H1 (cell line): ENCODE results near the gene HIVEP2. TPM values are rescaled to one million over a fixed set of nuclear protein-coding genes. Genes with fewer than 3 reads are reported as not detected.
A peak's percentile ranks its signal among the peaks of the same experiment; 100 is the strongest.

Experiments used
- CTCF ChIA-PET: fragments of 300-600 bp; sonication (Branson Sonifier 250); formaldehyde crosslinking; loops from one replicate; lab custom pipeline; 2021; ENCODE audit not compliant: partially characterized antibody; lab: Charles Lee
- POLR2A ChIA-PET: fragments of 300-600 bp; sonication (Branson Sonifier 250); formaldehyde crosslinking; loops from one replicate; lab custom pipeline; 2021; ENCODE audit warnings: inconsistent platforms; ENCODE audit not compliant: partially characterized antibody; lab: Charles Lee
- DNase-seq, 2 experiments: peaks; one replicate each; pipeline versions ENCODE4 v3.0.0 to v3.0.0-alpha.2; 2010 to 2022; ENCODE audit warnings: low spot score in 2 of 2, low read depth in 1 of 2, mixed read lengths in 1 of 2
- FAIRE-seq: peaks from 2 replicates; lab custom pipeline; 2011; peaks lifted over from hg19 to GRCh38; lab: Jason Lieb, UNC
- H2AFZ ChIP-seq: 2 replicates; pipeline ENCODE4 v1.8.1; 2012; ENCODE audit warnings: low read length, inconsistent platforms
- H2AK5ac ChIP-seq: 2 replicates; pipeline ENCODE4 v1.6.1; 2013; ENCODE audit warnings: low read depth, low read length
- H2BK120ac ChIP-seq: replicated peaks from 2 replicates; pipeline ENCODE3; 2013; ENCODE audit warnings: low read depth, low read length, inconsistent platforms
- H2BK12ac ChIP-seq: 2 replicates; pipeline ENCODE4 v1.6.1; 2013; ENCODE audit warnings: low read depth, low read length
- H2BK15ac ChIP-seq: 2 replicates; pipeline ENCODE4 v1.6.1; 2013; ENCODE audit warnings: low read length
- H2BK20ac ChIP-seq: 2 replicates; pipeline ENCODE4 v1.6.1; 2013; ENCODE audit warnings: low read length
- H2BK5ac ChIP-seq: 2 replicates; pipeline ENCODE4 v1.6.1; 2013; ENCODE audit warnings: low read depth, low read length
- H3K14ac ChIP-seq: 2 replicates; pipeline ENCODE4 v1.6.1; 2013; ENCODE audit warnings: inconsistent platforms; ENCODE audit not compliant: insufficient read length
- H3K18ac ChIP-seq: 2 replicates; pipeline ENCODE4 v1.6.1; 2013; ENCODE audit warnings: low read length; ENCODE audit errors: extremely low read depth
- H3K23ac ChIP-seq: 2 replicates; pipeline ENCODE4 v1.6.1; 2013; ENCODE audit warnings: inconsistent platforms; ENCODE audit not compliant: insufficient read length
- H3K23me2 ChIP-seq: 2 replicates; pipeline ENCODE4 v1.6.1; 2013; ENCODE audit warnings: low read depth, low read length
- H3K27ac ChIP-seq: 2 replicates; pipeline ENCODE4 v1.6.1; 2011; ENCODE audit warnings: low read depth, low read length, inconsistent platforms
- H3K27me3 ChIP-seq, 4 experiments: replicated peaks in 1 of 4; 1 replicate in 1 of 4; 2 replicates in 3 of 4; pipeline versions ENCODE4 v1.6.1 to v1.8.1; 2011 to 2013; ENCODE audit warnings: low read length in 3 of 4, mild to moderate bottlenecking in 3 of 4, inconsistent platforms in 2 of 4, mixed read lengths in 2 of 4, moderate library complexity in 1 of 4; ENCODE audit not compliant: control insufficient read depth in 3 of 4, insufficient read depth in 3 of 4; ENCODE audit errors: extremely low read depth in 1 of 4
- H3K36me3 ChIP-seq, 4 experiments: 2 replicates each; pipeline versions ENCODE4 v1.6.1 to v1.8.1; 2011 to 2013; ENCODE audit warnings: mild to moderate bottlenecking in 4 of 4, low read length in 3 of 4, moderate library complexity in 2 of 4, control low read depth in 1 of 4, inconsistent platforms in 1 of 4; ENCODE audit not compliant: insufficient read depth in 4 of 4, control insufficient read depth in 2 of 4
- H3K4ac ChIP-seq: replicated peaks from 2 replicates; pipeline ENCODE3; 2013; ENCODE audit warnings: low read length, low read depth, mixed read lengths, inconsistent platforms; ENCODE audit not compliant: insufficient read length
- H3K4me1 ChIP-seq, 4 experiments: replicated peaks in 1 of 4; 1 replicate in 1 of 4; 2 replicates in 3 of 4; pipeline versions ENCODE4 v1.6.1 to v1.8.1; 2011 to 2013; ENCODE audit warnings: low read length in 3 of 4, inconsistent platforms in 2 of 4, mixed read lengths in 1 of 4; ENCODE audit not compliant: insufficient read depth in 4 of 4, control insufficient read depth in 3 of 4
- H3K4me2 ChIP-seq, 2 experiments: 2 replicates each; pipeline versions ENCODE4 v1.6.1 to v1.8.1; 2011 to 2013; ENCODE audit warnings: low read depth in 2 of 2, low read length in 2 of 2, control low read depth in 1 of 2, inconsistent platforms in 1 of 2, mild to moderate bottlenecking in 1 of 2; ENCODE audit not compliant: insufficient read depth in 1 of 2
- H3K4me3 ChIP-seq, 4 experiments: fragments of 200-600, 300-600 bp in 1 of 4; sonication (generic), shearing (Covaris generic), sonication (Bioruptor Twin) in 1 of 4; 2 replicates each; pipeline versions ENCODE4 v1.5.1 to v1.8.1; 2011 to 2016; ENCODE audit warnings: low read length in 4 of 4, low read depth in 3 of 4, control low read depth in 2 of 4, inconsistent platforms in 2 of 4, mild to moderate bottlenecking in 2 of 4, mixed read lengths in 1 of 4, moderate library complexity in 1 of 4; ENCODE audit not compliant: insufficient read depth in 2 of 4; ENCODE audit errors: extremely low read depth in 1 of 4
- H3K56ac ChIP-seq: replicated peaks from 2 replicates; pipeline ENCODE3; 2013; ENCODE audit warnings: low read depth, mild to moderate bottlenecking, mixed read lengths, low read length, inconsistent platforms; ENCODE audit not compliant: insufficient read length
- H3K79me1 ChIP-seq: 2 replicates; pipeline ENCODE4 v1.6.1; 2013; ENCODE audit warnings: low read depth, low read length, control low read depth
- H3K79me2 ChIP-seq, 2 experiments: 2 replicates each; pipeline versions ENCODE4 v1.6.1 to v1.8.1; 2012 to 2013; ENCODE audit warnings: low read length in 2 of 2, mild to moderate bottlenecking in 2 of 2, inconsistent platforms in 1 of 2; ENCODE audit not compliant: insufficient read depth in 2 of 2, control insufficient read depth in 1 of 2
- H3K9ac ChIP-seq, 4 experiments: replicated peaks in 1 of 4; 1 replicate in 1 of 4; 2 replicates in 3 of 4; pipeline versions ENCODE4 v1.6.1 to v1.8.1; 2011 to 2013; ENCODE audit warnings: low read depth in 3 of 4, low read length in 3 of 4, control low read depth in 2 of 4, mild to moderate bottlenecking in 2 of 4, moderate library complexity in 2 of 4, inconsistent platforms in 1 of 4; ENCODE audit errors: extremely low read depth in 1 of 4
- H3K9me3 ChIP-seq, 2 experiments: 2 replicates each; pipeline versions ENCODE4 v1.6.1 to v1.8.1; 2012 to 2013; ENCODE audit warnings: mild to moderate bottlenecking in 2 of 2, moderate library complexity in 2 of 2, control low read depth in 1 of 2, inconsistent platforms in 1 of 2, low read depth in 1 of 2, low read length in 1 of 2, mixed read lengths in 1 of 2; ENCODE audit not compliant: insufficient read depth in 2 of 2
- H4K20me1 ChIP-seq, 2 experiments: replicated peaks in 1 of 2; 2 replicates each; pipeline versions ENCODE3 to v1.8.1; 2011 to 2013; ENCODE audit warnings: inconsistent platforms in 2 of 2, low read length in 2 of 2, mild to moderate bottlenecking in 1 of 2; ENCODE audit not compliant: insufficient read depth in 2 of 2, control insufficient read depth in 1 of 2
- H4K5ac ChIP-seq: 2 replicates; pipeline ENCODE4 v1.6.1; 2013; ENCODE audit warnings: low read length, low read depth, mixed read lengths, inconsistent platforms; ENCODE audit not compliant: insufficient read length
- H4K8ac ChIP-seq: 2 replicates; pipeline ENCODE4 v1.8.0; 2013; ENCODE audit warnings: mild to moderate bottlenecking, moderate library complexity, low read length, inconsistent platforms; ENCODE audit not compliant: insufficient read depth; ENCODE audit errors: extremely low read depth
- H4K91ac ChIP-seq: replicated peaks from 2 replicates; pipeline ENCODE3; 2013; ENCODE audit warnings: low read length, mixed read lengths, inconsistent platforms; ENCODE audit not compliant: insufficient read length
- SP2 ChIP-seq: IDR thresholded peaks from 2 replicates; pipeline ENCODE4 v1.6.1; 2012; ENCODE audit warnings: mild to moderate bottlenecking, low read length, inconsistent platforms
- WGBS, 2 experiments: shearing (Covaris generic) in 1 of 2; methylation state at CpG; one replicate each; pipeline versions ENCODE4 v1.1.6 to v1.1.7; 2013 to 2015; ENCODE audit warnings: low lambda C conversion rate in 2 of 2, mixed read lengths in 2 of 2, inconsistent platforms in 1 of 2, low coverage in 1 of 2, missing lambda C conversion rate in 1 of 2; ENCODE audit not compliant: insufficient replicate concordance in 2 of 2, insufficient coverage in 1 of 2, insufficient read length in 1 of 2; ENCODE audit errors: extremely low coverage in 1 of 2, missing lambda C conversion rate in 1 of 2; 5-methylcytosine and 5-hydroxymethylcytosine counted together
- polyA plus RNA-seq, 7 experiments: library from polyadenylated mRNA; depleted of rRNA in 3 of 7; stranded (reverse) in 5 of 7; unstranded in 2 of 7; fragments of >200 nt in 5 of 7; fragments of 200-250 nt in 2 of 7; gene quantifications; 1 replicate in 5 of 7; 2 replicates in 1 of 7; 4 replicates in 1 of 7; pipeline versions ENCODE4 v1.2.1 to v1.2.3, GENCODE V29; 2011 to 2013; ENCODE audit warnings: missing spikeins in 2 of 7, mixed read lengths in 2 of 7
- total RNA-seq: library from RNA; stranded (reverse); fragmentation: NEBNext Ultra II Directional; extraction: Animal tissue kit (Norgen Biotek cat#: 25700); gene quantifications from 2 replicates; pipeline ENCODE4 v1.2.1, GENCODE V29; 2021

Gene HIVEP2
- total and polyA plus RNA-seq, 2 of the 8 experiments (the other 6 are each of a cell fraction or from before 2014, with no cell fraction given), result 2.2 to 6.1 TPM

DNA sequence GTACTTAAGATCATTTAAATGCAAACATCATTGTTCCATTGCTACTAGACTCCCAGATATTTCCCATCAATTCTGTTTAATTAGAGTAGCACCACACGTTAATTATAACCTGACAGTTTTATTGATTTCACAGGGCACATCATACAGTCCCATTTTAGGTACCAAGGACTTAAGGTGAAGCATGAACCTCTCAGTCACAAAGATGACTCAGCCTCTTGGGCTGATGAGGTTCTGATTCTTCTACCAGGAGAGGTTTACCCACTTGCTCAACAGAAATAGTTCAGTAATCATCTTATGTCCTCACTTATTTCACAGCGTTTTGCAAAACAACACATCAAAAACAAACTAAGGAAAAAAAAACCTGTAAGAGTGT is 98.5 kb downstream of the HIVEP2 start:
- POLR2A ChIA-PET, result no interaction called here
- Histone ChIP-seq H2AFZ (no peak overlapping the region), H3K4me3 (no peak overlapping the region), H2BK20ac (no peak overlapping the region), H3K79me1 (no peaks in the 10 kb centered on the region; the same call in 1 of the 2 replicates), H4K5ac (no peak overlapping the region), H4K8ac (no peak overlapping the region), H3K23me2 (no peaks in the 10 kb centered on the region), H3K23ac (no peak overlapping the region), H3K4ac (no peak overlapping the region), H3K14ac (no peak overlapping the region), H4K20me1 (no peaks in the 10 kb centered on the region), H3K9me3 (no peaks in the 10 kb centered on the region), H3K4me1 (peaks cover 3 to 17% (median 13%) of the 10 kb centered on the region in 4 experiments), H3K9ac (no peak overlapping the region), H2BK120ac (no peak overlapping the region), H2BK5ac (no peak overlapping the region), H3K36me3 (no peaks in the 10 kb centered on the region; a peak in 1 of 8 replicates), H3K27me3 (peaks cover 0 to 1% (median 0%) of the 10 kb centered on the region in 4 experiments; a peak in 1 of 7 replicates), H3K18ac (no peak overlapping the region), H4K91ac (no peak overlapping the region), H3K79me2 (0 out of 4 replicates have a peak, but pooled peaks cover 0 to 6% of the 10 kb centered on the region in 2 experiments), H3K27ac (no peak overlapping the region), H2BK15ac (no peak overlapping the region), H3K4me2 (peak overlapping the region in 1 of 2 experiments; percentile 32; a peak in 1 of 4 replicates), H3K56ac (no peak overlapping the region), H2AK5ac (no peak overlapping the region), H2BK12ac (no peak overlapping the region)
- DNase-seq (no peak), FAIRE-seq (no peak)
- WGBS, 2 experiments, result 72% methylated on average over 2 of the region's 2 CpGs; no CpG with 5 or more reads in 1 of the 2 experiments
- CTCF ChIA-PET, result interaction anchor here (1.1 kb wide), 1 partner anchor 11 kb away, joined by 3 read pairs; no protein-coding TSS in a partner anchor
- TF ChIP-seq SP2, result no peak
